ACHN (cell line): ENCODE results near the gene IFI30.
A peak's percentile ranks its signal among the peaks of the same experiment; 100 is the strongest.

Experiments
- DNase-seq: peaks from one replicate; pipeline ENCODE4 v3.0.0-alpha.2; 2015
- in situ Hi-C: cut with HindIII; loops from 2 replicates; pipeline ENCODE4 v1.10.0; 2017; ENCODE audit warnings: low sequenced_read_pairs, low pct_ligation_motif_present, low pct_unique_long_range_greater_than_20kb

Gene IFI30

DNA sequence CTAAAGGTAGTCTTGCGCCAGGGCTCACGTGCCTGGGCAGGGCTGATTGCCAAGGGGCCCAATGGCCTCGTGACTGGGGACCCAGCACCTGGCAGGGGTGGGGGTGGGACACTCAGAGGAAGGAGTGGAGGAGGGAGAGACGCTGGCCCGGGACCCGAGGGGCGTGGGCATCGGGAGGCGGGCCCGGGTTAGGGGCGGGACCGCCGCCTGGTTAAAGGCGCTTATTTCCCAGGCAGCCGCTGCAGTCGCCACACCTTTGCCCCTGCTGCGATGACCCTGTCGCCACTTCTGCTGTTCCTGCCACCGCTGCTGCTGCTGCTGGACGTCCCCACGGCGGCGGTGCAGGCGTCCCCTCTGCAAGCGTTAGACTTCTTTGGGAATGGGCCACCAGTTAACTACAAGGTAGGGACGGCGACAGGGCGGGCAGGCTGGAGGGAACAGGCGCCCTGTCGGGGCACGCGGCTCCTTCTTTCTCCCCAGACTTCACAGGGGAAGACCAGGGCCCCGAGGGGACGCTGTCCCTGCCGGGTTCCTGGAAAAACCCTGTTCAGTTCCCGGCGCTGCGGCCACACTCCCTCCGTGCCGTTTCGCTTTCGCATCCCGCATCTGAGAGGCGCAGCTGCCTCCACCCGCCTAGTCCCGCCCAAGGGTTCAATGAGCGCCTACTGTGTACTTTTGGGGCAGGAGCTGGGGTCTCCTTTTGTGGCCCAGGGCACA is at the start of gene IFI30:
Gene IFI30, plus strand, starts transcription at position 242 of the 717 bp plus-strand sequence. Its CDS starts 29 bp downstream, at position 271.
- in situ Hi-C loops, result no loop called here
- peak; percentile 36 for DNase-seq

DNA sequence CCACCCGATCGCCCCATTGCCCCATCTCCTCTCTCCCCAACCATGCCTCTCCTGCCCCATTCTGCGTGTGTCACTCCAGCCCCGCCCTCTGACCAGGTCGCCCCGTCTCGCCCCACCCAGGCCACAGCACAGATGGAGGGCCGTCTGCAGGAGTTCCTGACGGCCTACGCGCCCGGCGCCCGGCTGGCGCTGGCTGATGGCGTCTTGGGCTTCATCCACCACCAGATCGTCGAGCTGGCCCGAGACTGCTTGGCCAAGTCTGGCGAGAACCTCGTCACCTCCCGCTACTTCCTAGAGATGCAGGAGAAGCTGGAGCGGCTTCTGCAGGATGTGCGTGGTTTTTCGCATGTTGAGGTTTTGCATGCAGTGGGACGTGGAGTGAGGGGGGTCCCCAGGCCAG is 49.8 kb upstream of the IFI30 start:
- in situ Hi-C loops, result no loop called here
- DNase-seq, result no peak

DNA sequence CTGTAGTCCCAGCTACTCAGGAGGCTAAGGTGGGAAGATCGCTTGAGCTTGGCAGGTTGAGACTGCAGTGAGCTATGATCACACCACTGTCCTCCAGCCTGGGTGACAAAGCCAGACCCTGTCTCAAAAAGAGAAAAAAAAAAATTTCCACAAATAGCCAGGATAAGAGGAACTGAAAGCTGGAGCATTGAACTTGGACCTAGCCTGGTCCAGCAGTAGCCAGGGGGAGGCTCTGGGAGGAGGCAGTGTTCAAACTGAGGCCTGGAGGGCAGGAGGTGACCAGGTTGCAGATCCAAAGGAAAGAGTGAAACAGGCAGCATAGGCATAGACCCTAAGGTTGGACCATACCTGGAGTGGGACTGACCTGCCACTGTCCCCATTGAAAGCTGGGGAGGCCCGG is 47.5 kb upstream of the IFI30 start:
- DNase-seq, result no peak
- in situ Hi-C loops, result no loop called here

DNA sequence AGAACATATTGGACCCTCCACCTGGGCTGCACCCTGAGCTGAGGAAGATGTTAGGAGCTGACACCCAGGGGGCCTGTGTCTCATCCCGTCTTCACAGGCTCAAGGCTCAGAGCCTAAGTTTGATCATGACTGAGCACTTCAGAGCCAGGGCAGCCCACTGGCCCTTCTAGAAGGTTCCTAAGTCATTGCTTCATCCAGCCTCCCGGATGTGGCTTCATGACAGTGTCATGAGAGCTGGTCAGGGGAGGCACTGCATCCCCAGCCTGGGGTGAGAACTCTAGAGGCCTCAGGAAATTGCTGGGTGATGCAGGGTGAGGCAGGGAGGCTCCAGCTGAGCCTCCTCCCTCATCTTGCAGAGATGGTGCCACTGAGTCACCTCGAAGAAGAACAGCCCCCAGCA is 45.6 kb upstream of the IFI30 start:
- in situ Hi-C loops, result no loop called here
- no peak for DNase-seq

DNA sequence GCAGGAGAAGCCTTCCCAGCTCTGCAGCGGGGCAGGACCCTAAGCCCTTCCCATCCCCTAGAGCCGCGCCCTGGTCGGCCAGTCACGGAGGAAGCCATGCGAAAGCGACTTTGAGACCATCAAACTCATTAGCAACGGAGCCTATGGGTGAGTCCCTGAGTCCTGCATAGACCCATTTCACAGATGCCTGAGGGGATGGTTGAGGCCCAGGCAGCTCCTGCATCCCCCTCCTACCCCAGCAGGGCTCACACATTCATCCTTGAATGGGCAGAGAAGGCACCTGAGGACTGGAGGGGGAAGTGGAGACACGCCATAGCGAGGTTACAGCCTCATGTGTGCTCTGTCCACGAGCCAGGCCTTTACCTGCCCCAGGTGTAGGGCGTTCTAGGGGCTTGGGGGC is 44.8 kb upstream of the IFI30 start:
- in situ Hi-C loops, result no loop called here
- no peak for DNase-seq

DNA sequence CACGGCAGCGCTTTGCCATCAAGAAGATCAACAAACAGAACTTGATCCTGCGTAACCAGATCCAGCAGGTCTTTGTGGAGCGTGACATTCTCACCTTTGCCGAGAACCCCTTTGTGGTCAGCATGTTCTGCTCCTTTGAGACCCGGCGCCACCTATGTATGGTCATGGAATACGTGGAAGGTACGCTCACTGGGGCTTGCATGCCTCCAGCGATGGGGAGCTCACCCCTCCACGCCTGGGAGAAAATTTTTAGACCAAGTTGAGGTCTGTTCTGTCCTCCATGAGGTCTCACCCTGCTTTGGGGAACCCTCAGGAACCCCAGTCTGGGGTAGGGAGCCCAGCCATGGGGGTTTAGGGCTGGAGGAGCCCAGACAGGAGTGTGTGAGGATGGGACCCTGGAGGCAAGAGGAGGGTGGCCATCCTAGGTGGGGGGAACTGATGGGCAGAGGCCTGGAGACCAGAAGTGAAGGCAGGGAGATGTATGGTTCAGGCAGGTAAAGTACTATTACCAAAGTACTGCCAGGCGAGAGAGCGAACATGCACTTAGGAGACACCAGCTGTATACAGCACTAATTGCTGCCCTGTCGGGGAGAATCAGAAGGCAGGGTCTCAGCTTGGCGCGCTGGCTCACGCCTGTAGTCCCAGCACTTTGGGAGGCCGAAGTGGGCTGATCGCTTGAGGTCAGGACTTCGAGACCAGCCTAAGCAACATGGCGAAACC is 42.9 kb upstream of the IFI30 start:
- DNase-seq, result no peak
- in situ Hi-C loops, result no loop called here

DNA sequence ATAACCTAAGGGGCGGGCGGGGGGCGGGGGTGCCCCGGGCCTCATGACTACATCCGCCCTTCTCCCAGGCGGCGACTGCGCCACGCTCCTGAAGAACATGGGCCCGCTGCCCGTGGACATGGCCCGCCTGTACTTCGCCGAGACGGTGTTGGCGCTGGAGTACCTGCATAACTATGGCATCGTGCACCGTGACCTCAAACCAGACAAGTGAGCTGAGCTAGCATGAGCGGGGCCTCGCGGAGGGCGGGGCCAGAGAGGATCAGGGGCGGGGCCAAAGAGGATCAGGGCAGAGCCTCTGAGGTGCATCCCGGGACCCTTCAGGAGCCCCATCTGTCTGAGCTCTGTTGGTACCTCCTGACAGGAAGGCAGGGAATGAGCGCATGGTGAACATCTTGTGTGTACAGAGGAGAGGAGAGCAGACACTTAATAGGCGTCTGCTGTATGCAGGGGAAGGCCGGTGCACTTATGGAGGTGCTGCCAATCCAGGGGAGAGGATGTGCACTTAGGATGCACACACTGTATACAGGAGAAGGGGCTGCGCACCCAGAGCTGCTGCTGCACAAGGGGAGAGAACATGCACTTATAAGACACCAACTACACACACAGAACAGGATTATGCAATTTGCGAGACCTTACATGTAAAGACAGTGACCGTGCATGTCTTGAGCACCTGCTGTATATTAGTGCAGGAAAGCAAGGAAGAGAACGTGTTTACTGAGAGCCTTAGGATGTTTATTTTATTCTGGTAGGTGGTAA is 41.6 kb upstream of the IFI30 start:
- DNase-seq, result no peak
- in situ Hi-C loops, result no loop called here

DNA sequence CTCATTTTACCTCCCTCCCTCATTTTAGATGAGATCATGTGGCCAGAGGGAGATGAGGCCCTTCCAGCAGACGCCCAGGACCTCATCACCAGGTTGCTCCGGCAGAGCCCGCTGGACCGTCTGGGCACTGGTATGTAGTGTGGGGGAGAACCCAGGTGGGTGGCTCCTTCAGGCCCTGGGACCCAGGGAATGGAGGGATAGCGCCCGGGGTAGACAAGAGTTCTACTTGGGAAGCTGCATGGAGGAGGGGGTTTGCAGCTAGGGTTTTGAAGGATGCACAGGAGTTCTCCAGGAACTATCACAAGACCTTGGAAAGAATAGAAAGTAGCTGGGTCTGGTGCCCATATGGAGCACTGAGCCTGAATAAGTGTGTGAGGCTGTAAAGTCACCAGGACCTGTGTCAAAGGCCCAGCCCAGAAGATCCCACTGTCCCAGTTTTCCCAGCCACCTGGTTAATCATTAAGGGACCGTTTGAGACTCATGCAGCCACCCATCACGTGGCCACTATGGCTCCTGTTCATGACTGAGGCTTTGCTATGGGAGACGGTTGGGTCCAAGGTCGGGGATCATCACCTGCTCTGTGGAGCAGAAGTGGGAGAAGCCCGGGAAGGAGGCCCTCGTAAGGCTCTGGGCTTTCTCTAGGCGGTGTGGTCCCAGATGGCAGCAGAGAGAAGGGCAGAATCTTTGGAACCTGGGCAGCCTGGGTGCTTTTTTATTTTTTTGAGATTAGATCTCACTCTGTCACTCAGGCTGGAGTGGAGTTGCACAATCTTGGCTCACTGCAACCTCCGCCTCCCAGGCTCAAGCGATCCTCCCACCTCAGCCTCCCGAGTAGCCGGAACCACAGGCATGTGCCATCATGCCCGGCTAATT is 37.7 kb upstream of the IFI30 start:
- in situ Hi-C loops, result no loop called here
- DNase-seq, result peak; percentile 50

DNA sequence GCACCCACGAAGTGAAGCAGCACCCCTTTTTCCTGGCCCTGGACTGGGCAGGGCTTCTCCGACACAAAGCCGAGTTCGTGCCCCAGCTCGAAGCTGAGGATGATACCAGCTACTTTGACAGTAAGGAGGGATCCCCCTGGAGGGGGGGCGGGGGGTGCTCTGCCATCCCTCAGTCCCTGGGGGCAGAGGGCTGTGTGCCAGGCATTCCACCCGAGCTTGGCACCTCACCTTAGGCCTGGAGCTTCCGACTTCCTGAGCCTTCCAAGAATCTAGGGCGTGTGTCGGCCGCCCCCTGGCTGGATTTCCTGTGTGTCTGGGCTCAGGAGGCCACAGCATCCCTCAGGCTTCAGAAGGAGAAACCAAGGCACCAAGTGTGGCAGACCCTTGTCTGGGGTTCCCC is 36.4 kb upstream of the IFI30 start:
- no peak for DNase-seq
- in situ Hi-C loops, result no loop called here

DNA sequence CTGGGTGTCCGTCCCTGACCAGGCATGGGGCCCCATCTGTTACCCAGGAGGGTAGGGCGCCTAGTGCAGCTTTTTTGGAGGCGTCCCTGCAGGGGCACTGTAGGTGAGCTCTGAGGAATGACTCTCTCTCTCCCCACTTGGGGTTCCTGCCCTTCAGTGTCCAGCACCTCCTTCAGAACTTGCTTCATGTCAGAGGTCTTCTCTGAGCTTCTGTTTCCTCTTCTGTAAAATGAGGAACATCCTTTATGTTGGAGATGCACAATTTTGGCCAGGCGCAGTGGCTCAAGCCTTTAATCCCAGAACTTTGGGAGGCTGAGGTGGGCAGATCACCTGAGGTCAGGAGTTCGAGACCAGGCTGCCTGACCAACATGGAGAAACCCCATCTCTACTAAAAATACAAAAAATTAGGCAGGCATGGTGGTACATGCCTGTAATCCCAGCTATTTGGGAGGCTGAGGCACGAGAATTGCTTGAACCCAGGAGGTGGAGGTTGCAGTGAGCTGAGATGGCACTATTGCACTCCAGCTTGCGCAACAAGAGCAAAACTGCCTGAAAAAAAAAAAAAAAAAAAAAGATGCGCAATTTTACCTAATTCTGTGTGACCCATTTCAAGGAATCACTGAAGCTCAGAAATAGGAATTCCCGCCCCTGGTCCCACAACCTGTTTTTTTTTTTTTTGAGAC is 35.8 kb upstream of the IFI30 start:
- in situ Hi-C loops, result no loop called here
- no peak for DNase-seq

DNA sequence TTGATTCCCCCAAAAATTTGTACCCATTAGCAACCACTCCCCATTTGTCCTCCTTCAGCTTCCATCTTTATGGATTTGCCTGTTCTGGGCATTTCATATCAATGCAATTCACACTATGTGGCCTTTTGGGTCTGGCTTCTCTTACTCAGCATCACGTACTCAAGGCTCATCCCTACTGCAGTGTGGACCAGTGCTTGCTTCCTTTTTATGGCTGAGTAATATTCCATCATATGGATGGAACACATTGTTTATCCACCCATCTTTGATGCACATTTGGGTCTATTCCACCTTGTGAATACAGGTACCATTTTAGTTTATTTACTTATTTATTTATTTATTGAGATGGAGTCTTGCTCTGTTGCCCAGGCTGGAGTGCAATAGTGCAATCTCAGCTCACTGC is 33.1 kb upstream of the IFI30 start:
- DNase-seq, result no peak
- in situ Hi-C loops, result no loop called here

DNA sequence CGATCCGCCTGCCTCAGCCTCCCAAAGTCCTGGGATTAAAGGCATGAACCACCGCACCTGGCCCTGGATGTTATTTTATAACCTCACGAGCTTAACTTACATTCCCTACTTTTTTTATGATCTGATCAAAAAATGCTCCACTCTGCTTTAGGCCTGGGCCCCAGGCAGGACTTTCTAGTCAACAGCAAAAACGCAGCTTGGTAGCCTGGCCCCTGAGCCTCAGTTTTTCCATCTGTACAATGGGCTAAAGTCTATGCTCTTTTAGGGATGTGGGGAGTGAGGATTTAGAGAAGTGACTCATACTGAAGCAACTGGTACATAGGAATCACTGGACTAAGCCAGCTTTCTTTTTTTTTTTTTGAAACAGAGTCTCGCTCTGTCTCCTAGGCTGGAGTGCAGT is 32.6 kb upstream of the IFI30 start:
- DNase-seq, result no peak
- in situ Hi-C loops, result no loop called here

DNA sequence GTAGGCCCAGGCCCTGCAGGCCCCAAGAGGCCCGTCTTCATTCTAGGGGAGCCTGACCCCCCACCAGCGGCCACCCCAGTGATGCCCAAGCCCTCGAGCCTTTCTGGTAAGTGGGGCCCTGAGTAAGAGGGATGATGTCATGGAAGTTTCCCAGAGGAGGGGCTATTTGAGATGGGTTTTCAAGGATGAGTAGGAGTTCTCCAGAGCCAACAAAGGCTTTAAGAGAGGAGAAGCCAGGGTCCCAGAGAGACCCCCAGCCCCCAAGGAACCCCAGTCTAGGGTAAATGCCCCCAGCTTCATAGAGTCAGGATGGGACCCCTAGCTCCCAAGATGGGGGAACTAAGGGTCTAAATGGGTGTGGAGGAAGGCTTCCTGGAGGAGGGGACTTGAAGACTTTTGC is 29.7 kb upstream of the IFI30 start:
- no peak for DNase-seq
- in situ Hi-C loops, result no loop called here

DNA sequence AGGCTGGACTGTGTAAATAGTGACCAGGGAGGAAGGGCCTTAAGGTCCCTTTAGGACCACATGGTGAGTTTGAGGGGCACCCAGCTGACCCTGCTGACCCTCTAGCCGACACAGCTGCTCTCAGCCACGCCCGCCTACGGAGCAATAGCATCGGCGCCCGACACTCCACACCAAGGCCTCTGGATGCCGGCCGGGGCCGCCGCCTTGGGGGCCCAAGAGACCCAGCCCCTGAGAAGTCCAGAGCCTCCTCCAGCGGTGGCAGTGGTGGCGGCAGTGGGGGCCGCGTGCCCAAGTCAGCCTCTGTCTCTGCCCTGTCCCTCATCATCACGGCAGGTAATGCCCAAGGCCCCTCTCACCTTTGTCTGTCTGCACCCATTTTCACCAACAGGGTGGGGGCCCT is 29.3 kb upstream of the IFI30 start:
- in situ Hi-C loops, result no loop called here
- no peak for DNase-seq

DNA sequence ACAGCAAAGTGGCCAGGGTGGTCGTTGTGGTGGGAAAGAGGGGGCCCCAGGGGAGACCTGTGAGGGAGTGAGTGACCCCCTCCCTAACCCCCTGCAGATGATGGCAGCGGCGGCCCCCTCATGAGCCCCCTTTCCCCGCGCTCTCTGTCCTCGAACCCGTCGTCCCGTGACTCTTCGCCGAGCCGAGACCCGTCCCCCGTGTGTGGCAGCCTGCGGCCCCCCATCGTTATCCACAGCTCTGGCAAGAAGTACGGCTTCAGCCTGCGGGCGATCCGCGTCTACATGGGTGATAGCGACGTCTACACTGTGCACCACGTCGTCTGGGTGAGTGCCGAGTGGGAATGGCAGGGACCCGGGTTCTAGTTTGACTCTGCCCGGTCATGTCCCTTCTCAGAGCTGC is 28.7 kb upstream of the IFI30 start:
- no peak for DNase-seq
- in situ Hi-C loops, result no loop called here

DNA sequence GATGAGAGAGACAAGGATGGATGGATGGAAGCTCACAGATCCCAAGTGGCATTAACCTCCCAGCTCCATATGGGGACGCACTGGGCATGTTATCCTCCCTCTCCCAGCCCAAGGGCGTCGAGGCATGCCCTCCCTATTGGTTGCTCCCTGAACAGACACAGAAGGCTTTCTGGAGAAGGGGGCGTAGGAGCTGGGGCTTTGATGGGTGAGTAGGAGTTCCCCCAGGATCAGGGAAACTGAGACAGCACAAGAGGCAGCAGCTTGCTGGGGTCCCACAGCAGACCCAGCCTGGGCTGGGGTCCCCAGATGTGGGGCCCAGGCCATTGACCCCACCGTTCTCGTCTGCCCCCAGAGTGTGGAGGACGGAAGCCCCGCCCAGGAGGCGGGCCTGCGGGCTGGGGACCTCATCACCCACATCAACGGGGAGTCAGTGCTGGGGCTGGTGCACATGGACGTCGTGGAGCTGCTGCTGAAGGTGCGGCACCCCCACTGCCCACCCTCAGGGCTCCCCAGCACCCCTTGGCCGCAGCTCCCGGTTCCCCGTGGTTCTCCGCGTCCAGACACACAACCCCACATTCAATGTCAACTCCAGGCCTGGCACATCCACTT is 28.1 kb upstream of the IFI30 start:
- in situ Hi-C loops, result no loop called here
- no peak for DNase-seq

DNA sequence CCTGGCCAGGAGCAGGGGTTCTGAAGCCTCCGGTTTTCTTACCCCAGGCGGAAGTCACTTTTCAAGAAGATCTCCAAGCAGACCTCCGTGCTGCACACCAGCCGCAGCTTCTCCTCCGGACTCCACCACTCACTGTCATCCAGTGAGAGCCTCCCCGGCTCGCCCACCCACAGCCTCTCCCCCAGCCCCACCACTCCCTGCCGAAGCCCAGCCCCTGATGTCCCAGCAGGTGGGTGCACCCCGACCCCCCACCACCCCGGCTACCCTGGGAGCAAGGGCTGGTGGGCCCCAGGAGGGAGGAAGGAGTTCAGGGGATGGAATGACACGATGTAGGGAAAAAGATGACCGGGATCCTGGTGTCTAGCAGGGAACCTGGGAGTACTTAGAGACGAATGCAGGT is 26.2 kb upstream of the IFI30 start:
- in situ Hi-C loops, result no loop called here
- DNase-seq, result no peak

DNA sequence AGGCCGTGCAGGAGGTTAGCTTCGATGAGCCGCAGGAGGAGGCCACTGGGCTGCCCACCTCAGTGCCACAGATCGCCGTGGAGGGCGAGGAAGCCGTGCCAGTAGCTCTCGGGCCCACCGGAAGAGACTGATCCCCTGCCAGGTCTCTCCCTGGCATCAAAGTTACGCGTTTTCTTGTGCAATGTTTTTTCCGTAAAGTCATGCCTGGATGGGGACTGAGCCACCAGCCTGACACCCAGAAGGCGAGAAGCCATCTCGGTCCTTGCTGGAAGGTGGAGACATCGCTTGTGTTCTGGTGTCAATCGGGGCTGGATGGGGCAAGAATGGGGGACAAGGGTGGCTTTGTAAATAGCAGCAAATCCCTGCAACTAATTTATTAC is 24.0 kb upstream of the IFI30 start:
- in situ Hi-C loops, result no loop called here
- no peak for DNase-seq
